Breast epithelium (tissue), 4 donors: ENCODE results near the gene DGCR8. TPM values are rescaled to one million over a fixed set of nuclear protein-coding genes. Genes with fewer than 3 reads are reported as not detected.

ENCODE experiments used
- DNase-seq, 2 donors: peaks; one replicate each; pipeline ENCODE4 v3.0.0-alpha.2; 2019; ENCODE audit warnings: low spot score in 2 of 2
- H3K27ac ChIP-seq, 2 donors: fragments of 200-600 bp; sonication (generic) in 1 of 2; one replicate each; pipeline ENCODE4 v1.5.1; 2016 to 2019; ENCODE audit warnings: mild to moderate bottlenecking in 1 of 2
- H3K27me3 ChIP-seq, 2 donors: fragments of 200-600 bp; sonication (generic) in 1 of 2; one replicate each; pipeline versions ENCODE4 v1.5.1 to v1.6.0; 2017 to 2019; ENCODE audit warnings: control low read depth in 1 of 2, mild to moderate bottlenecking in 1 of 2
- H3K36me3 ChIP-seq: fragments of 200-600 bp; one replicate; pipeline ENCODE4 v1.5.1; 2019
- H3K4me1 ChIP-seq, 2 donors: fragments of 200-600 bp; sonication (generic); one replicate each; pipeline ENCODE4 v1.5.1; 2016 to 2019; ENCODE audit warnings: control low read depth in 1 of 2
- H3K4me3 ChIP-seq, 3 donors: fragments of 200-600 bp; sonication (generic); 1 replicate in 2 of 3; 2 replicates in 1 of 3; pipeline ENCODE4 v1.5.1; 2016 to 2019; ENCODE audit warnings: mild to moderate bottlenecking in 3 of 3, moderate library complexity in 2 of 3
- H3K9me3 ChIP-seq, 2 donors: fragments of 200-600 bp; sonication (generic) in 1 of 2; one replicate each; pipeline ENCODE4 v1.5.1; 2016 to 2019; ENCODE audit warnings: control low read depth in 1 of 2
- POLR2A ChIP-seq: fragments of 450-650 bp; IDR thresholded peaks from one replicate; pipeline ENCODE4 v1.6.1; 2016; ENCODE audit warnings: antibody characterized with exemption, mild to moderate bottlenecking, moderate library complexity
- POLR2AphosphoS5 ChIP-seq, 3 donors: sonication (generic); formaldehyde crosslinking; IDR thresholded peaks; one replicate each; pipeline ENCODE4 v1.6.1; 2017; ENCODE audit warnings: antibody characterized with exemption in 3 of 3
- intact Hi-C: fragments of 100-400 bp; cut with DNase I; formaldehyde crosslinking; loops from one replicate; pipeline ENCODE4 v1.15.1; 2023; ENCODE audit warnings: low total_unique reads
- total RNA-seq, 3 donors: library from RNA; depleted of rRNA; stranded (reverse); fragments of >200 nt; gene quantifications; one replicate each; pipeline ENCODE4 v1.1.0, GENCODE V29; 2016
- TF ChIP-seq, protein P1 (sequence below), 3 donors: fragments of 450-650 bp; IDR thresholded peaks; one replicate each; pipeline ENCODE4 v1.5.1; 2016 to 2017; ENCODE audit warnings: antibody characterized with exemption in 3 of 3, mild to moderate bottlenecking in 3 of 3, moderate library complexity in 3 of 3

DGCR8 gene
- total RNA-seq, 3 donors from 2014 or later = 18.4 to 34.7 (median 29.0) TPM

- Histone ChIP-seq H3K4me1 (peaks cover 0 to 4% of the 10 kb centered on the region in 2 donors), H3K4me3 (no peak overlapping the region), H3K36me3 (no peaks in the 10 kb centered on the region), H3K9me3 (no peaks in the 10 kb centered on the region), H3K27me3 (no peaks in the 10 kb centered on the region), H3K27ac (no peak overlapping the region)
- intact Hi-C loops = no loop called here
- TF ChIP-seq, protein P1, sequence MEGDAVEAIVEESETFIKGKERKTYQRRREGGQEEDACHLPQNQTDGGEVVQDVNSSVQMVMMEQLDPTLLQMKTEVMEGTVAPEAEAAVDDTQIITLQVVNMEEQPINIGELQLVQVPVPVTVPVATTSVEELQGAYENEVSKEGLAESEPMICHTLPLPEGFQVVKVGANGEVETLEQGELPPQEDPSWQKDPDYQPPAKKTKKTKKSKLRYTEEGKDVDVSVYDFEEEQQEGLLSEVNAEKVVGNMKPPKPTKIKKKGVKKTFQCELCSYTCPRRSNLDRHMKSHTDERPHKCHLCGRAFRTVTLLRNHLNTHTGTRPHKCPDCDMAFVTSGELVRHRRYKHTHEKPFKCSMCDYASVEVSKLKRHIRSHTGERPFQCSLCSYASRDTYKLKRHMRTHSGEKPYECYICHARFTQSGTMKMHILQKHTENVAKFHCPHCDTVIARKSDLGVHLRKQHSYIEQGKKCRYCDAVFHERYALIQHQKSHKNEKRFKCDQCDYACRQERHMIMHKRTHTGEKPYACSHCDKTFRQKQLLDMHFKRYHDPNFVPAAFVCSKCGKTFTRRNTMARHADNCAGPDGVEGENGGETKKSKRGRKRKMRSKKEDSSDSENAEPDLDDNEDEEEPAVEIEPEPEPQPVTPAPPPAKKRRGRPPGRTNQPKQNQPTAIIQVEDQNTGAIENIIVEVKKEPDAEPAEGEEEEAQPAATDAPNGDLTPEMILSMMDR (IDR thresholded peaks at IDR 0.05) = no peak
- TF ChIP-seq POLR2AphosphoS5 (IDR thresholded peaks at IDR 0.05) (no peak), POLR2A (no peak)
- no peak for DNase-seq
These were observed 41.5 kb upstream of the DGCR8 start for GRCh38 chr22:20038574-20038973.

DNA sequence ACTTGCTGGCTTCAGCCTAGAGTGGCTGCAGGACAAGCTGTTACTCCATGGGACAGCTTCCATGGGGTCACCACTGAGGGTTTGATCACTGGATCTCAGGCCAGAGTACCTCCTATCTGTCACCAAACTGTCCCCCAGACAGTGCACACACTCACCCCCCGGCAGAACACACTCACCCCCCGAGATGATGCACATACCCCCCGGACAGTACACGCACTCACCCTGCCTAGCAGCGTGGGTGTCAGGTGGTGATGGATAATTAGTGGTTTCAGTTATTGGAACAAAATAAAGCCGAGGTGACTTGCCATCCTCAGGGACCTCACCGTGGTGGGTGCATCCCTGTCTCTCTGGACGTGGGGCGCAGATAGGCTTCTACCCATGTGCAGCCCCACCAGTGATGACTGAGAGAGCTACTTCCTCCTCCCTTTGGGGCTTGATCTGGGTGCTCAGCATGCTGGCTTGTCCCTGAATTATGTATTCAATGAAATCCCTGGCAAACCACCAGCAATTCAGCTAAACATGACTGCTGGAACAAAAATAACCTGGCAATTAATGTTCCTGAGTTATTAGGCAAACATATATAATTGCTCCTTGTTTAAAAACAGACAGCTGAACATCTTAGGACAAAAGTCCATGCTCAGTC is 40.2 kb upstream of the DGCR8 start:
- no peaks in the 10 kb centered on the region for H3K27me3 ChIP-seq
- H3K36me3 ChIP-seq = no peaks in the 10 kb centered on the region
- no peaks in the 10 kb centered on the region for H3K9me3 ChIP-seq
- H3K4me1 ChIP-seq = peaks cover 0 to 4% of the 10 kb centered on the region in 2 donors
- DNase-seq = no peak
- H3K4me3 ChIP-seq = no peak overlapping the region
- TF ChIP-seq POLR2AphosphoS5 (IDR thresholded peaks at IDR 0.05) (no peak), POLR2A (no peak)
- TF ChIP-seq, protein P1 (IDR thresholded peaks at IDR 0.05) = no peak
- intact Hi-C loops = no loop called here
- no peak overlapping the region for H3K27ac ChIP-seq

- DNase-seq = no peak
- intact Hi-C loops = no loop called here
- no peaks in the 10 kb centered on the region for H3K36me3 ChIP-seq
These were observed 39.5 kb upstream of the DGCR8 start for GRCh38 chr22:20040327-20041200.

GRCh38 chr22:20043057-20043996 is 36.7 kb upstream of the DGCR8 start:
- no peaks in the 10 kb centered on the region for H3K36me3 ChIP-seq
- no peak overlapping the region for H3K27ac ChIP-seq
- TF ChIP-seq, protein P1 (IDR thresholded peaks at IDR 0.05) = no peak
- TF ChIP-seq POLR2AphosphoS5 (IDR thresholded peaks at IDR 0.05) (no peak), POLR2A (no peak)
- H3K4me3 ChIP-seq = no peak overlapping the region
- DNase-seq = no peak
- H3K27me3 ChIP-seq = no peaks in the 10 kb centered on the region
- peaks cover 0 to 4% of the 10 kb centered on the region in 2 donors for H3K4me1 ChIP-seq
- intact Hi-C loops = no loop called here
- no peaks in the 10 kb centered on the region for H3K9me3 ChIP-seq

More at GRCh38 chr22:20040327-20041200, 39.5 kb upstream of the DGCR8 start:
- no peak overlapping the region for H3K4me3 ChIP-seq
- TF ChIP-seq, protein P1 (IDR thresholded peaks at IDR 0.05) = no peak
- TF ChIP-seq POLR2AphosphoS5 (IDR thresholded peaks at IDR 0.05) (no peak), POLR2A (no peak)
- H3K27ac ChIP-seq = no peak overlapping the region
- H3K27me3 ChIP-seq = no peaks in the 10 kb centered on the region
- H3K9me3 ChIP-seq = no peaks in the 10 kb centered on the region
- peaks cover 0 to 4% of the 10 kb centered on the region in 2 donors for H3K4me1 ChIP-seq
